ENCODE measurements around the gene PNPLA1. TPM values are rescaled to one million over a fixed set of nuclear protein-coding genes. Genes with fewer than 3 reads are reported as not detected.

PNPLA1 gene
- total RNA-seq, 1 donor: under 0.01 TPM

GRCh38 chr6:36223706-36224105, 46.2 kb upstream of the PNPLA1 start:
- no peak overlapping the region for H3K4me3 ChIP-seq (ENCODE audit: insufficient read depth, low read length)
- TF ChIP-seq, protein P1, sequence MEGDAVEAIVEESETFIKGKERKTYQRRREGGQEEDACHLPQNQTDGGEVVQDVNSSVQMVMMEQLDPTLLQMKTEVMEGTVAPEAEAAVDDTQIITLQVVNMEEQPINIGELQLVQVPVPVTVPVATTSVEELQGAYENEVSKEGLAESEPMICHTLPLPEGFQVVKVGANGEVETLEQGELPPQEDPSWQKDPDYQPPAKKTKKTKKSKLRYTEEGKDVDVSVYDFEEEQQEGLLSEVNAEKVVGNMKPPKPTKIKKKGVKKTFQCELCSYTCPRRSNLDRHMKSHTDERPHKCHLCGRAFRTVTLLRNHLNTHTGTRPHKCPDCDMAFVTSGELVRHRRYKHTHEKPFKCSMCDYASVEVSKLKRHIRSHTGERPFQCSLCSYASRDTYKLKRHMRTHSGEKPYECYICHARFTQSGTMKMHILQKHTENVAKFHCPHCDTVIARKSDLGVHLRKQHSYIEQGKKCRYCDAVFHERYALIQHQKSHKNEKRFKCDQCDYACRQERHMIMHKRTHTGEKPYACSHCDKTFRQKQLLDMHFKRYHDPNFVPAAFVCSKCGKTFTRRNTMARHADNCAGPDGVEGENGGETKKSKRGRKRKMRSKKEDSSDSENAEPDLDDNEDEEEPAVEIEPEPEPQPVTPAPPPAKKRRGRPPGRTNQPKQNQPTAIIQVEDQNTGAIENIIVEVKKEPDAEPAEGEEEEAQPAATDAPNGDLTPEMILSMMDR (IDR thresholded peaks at IDR 0.05; ENCODE audit: extremely low read depth, low read depth, low read length): no peak
- no peak overlapping the region for H2AFZ ChIP-seq (ENCODE audit: low read length)
- peaks cover 15% of the 10 kb centered on the region for H4K20me1 ChIP-seq (ENCODE audit: insufficient read depth, low read length)
- peaks cover 4% of the 10 kb centered on the region for H3K4me1 ChIP-seq (ENCODE audit: insufficient read depth, low read length)
- no peak for DNase-seq (ENCODE audit: insufficient read length, low spot score, missing footprints)
- H3K79me2 ChIP-seq (ENCODE audit: insufficient read depth, low read length): no peaks in the 10 kb centered on the region
- no peak overlapping the region for H3K27ac ChIP-seq (ENCODE audit: low read depth, low read length)
- H3K4me2 ChIP-seq (ENCODE audit: insufficient read depth, low read length): no peak overlapping the region
- peaks cover 76% of the 10 kb centered on the region for H3K36me3 ChIP-seq (ENCODE audit: insufficient read depth, low read length)
- no peaks in the 10 kb centered on the region for H3K9me3 ChIP-seq (ENCODE audit: low read depth, low read length)
- H3K27me3 ChIP-seq (ENCODE audit: insufficient read depth, low read length): no peaks in the 10 kb centered on the region

GRCh38 chr6:36224918-36225461, 44.9 kb upstream of the PNPLA1 start:
- H4K20me1 ChIP-seq (ENCODE audit: insufficient read depth, low read length): peaks cover 15% of the 10 kb centered on the region
- no peak for DNase-seq (ENCODE audit: insufficient read length, low spot score, missing footprints)
- no peak overlapping the region for H2AFZ ChIP-seq (ENCODE audit: low read length)
- H3K27me3 ChIP-seq (ENCODE audit: insufficient read depth, low read length): no peaks in the 10 kb centered on the region
- H3K4me2 ChIP-seq (ENCODE audit: insufficient read depth, low read length): no peak overlapping the region
- no peaks in the 10 kb centered on the region for H3K79me2 ChIP-seq (ENCODE audit: insufficient read depth, low read length)
- H3K27ac ChIP-seq (ENCODE audit: low read depth, low read length): no peak overlapping the region
- no peaks in the 10 kb centered on the region for H3K9me3 ChIP-seq (ENCODE audit: low read depth, low read length)
- H3K4me3 ChIP-seq (ENCODE audit: insufficient read depth, low read length): no peak overlapping the region
- peaks cover 4% of the 10 kb centered on the region for H3K4me1 ChIP-seq (ENCODE audit: insufficient read depth, low read length)
- H3K36me3 ChIP-seq (ENCODE audit: insufficient read depth, low read length): peaks cover 73% of the 10 kb centered on the region
- TF ChIP-seq, protein P1 (IDR thresholded peaks at IDR 0.05; ENCODE audit: extremely low read depth, low read depth, low read length): no peak

DNA sequence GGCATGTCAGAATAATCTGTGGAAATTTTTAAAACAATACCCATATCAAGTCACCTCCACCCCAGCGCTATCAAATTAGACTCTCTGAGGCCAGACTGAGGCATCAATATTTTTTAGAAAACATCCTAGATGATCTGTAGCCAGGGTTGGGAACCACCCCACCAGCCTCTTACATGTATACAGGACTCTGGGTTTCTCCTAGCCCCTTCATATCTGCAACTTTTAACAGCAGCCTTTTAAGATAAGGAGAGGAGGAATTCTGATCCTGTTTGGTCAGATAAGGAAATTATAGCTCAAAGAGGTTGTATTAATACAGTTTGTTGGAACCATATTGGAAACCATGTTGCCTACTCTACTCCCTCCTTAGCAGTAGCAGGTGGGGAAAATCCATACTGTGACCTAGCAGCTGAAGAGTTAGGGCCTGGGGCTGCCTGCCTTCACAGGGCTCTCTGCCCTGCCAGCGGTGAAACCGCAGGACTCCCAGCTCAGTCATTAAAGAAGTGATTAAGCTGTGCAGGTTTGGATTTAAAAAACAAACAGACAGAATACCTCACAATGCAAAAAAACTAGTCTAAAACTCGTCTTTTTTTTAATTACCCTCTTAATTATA, 43.3 kb upstream of the PNPLA1 start:
- peaks cover 85% of the 10 kb centered on the region for H3K36me3 ChIP-seq (ENCODE audit: insufficient read depth, low read length)
- peaks cover 15% of the 10 kb centered on the region for H4K20me1 ChIP-seq (ENCODE audit: insufficient read depth, low read length)
- no peak overlapping the region for H3K4me3 ChIP-seq (ENCODE audit: insufficient read depth, low read length)
- H2AFZ ChIP-seq (ENCODE audit: low read length): no peak overlapping the region
- H3K4me2 ChIP-seq (ENCODE audit: insufficient read depth, low read length): no peak overlapping the region
- TF ChIP-seq, protein P1 (IDR thresholded peaks at IDR 0.05; ENCODE audit: extremely low read depth, low read depth, low read length): no peak
- no peak for DNase-seq (ENCODE audit: insufficient read length, low spot score, missing footprints)
- H3K27ac ChIP-seq (ENCODE audit: low read depth, low read length): no peak overlapping the region
- H3K4me1 ChIP-seq (ENCODE audit: insufficient read depth, low read length): peaks cover 4% of the 10 kb centered on the region
- H3K9me3 ChIP-seq (ENCODE audit: low read depth, low read length): no peaks in the 10 kb centered on the region
- H3K79me2 ChIP-seq (ENCODE audit: insufficient read depth, low read length): no peaks in the 10 kb centered on the region
- H3K27me3 ChIP-seq (ENCODE audit: insufficient read depth, low read length): no peaks in the 10 kb centered on the region

GRCh38 chr6:36227379-36228228, 42.3 kb upstream of the PNPLA1 start:
- no peak overlapping the region for H2AFZ ChIP-seq (ENCODE audit: low read length)
- peaks cover 84% of the 10 kb centered on the region for H3K36me3 ChIP-seq (ENCODE audit: insufficient read depth, low read length)
- H3K27ac ChIP-seq (ENCODE audit: low read depth, low read length): no peak overlapping the region
- no peaks in the 10 kb centered on the region for H3K79me2 ChIP-seq (ENCODE audit: insufficient read depth, low read length)
- H3K4me3 ChIP-seq (ENCODE audit: insufficient read depth, low read length): no peak overlapping the region
- no peaks in the 10 kb centered on the region for H3K9me3 ChIP-seq (ENCODE audit: low read depth, low read length)
- TF ChIP-seq, protein P1 (IDR thresholded peaks at IDR 0.05; ENCODE audit: extremely low read depth, low read depth, low read length): no peak
- H4K20me1 ChIP-seq (ENCODE audit: insufficient read depth, low read length): peaks cover 15% of the 10 kb centered on the region
- H3K27me3 ChIP-seq (ENCODE audit: insufficient read depth, low read length): no peaks in the 10 kb centered on the region
- no peak for DNase-seq (ENCODE audit: insufficient read length, low spot score, missing footprints)
- H3K4me1 ChIP-seq (ENCODE audit: insufficient read depth, low read length): peaks cover 4% of the 10 kb centered on the region
- no peak overlapping the region for H3K4me2 ChIP-seq (ENCODE audit: insufficient read depth, low read length)
